MCF 10A (cell line): ENCODE measurements around the gene MAD2L2. TPM values are rescaled to one million over a fixed set of nuclear protein-coding genes. Genes with fewer than 3 reads are reported as not detected.

Experiments
- BruUV-seq: library from RNA; stranded (reverse); fragments of 400-500 nt; replicated peaks from 2 replicates; lab custom pipeline; 2021; lab: Mats Ljungman, UMichigan
- CTCF ChIA-PET: fragments of 300-600 bp; sonication (Branson Sonifier 250); formaldehyde crosslinking; extraction: SDS; loops from one replicate; lab custom pipeline; 2021; ENCODE audit warnings: antibody characterized with exemption, inconsistent platforms; lab: Yijun Ruan, JAX
- POLR2A ChIA-PET: fragments of 300-600, 350-650 bp; sonication (Branson Sonifier 250); formaldehyde crosslinking; extraction: SDS; loops from one replicate; lab custom pipeline; 2020; ENCODE audit warnings: antibody characterized with exemption, inconsistent platforms; lab: Yijun Ruan, JAX
- DNase-seq: peaks from one replicate; pipeline ENCODE4 v3.0.0-alpha.2; 2018; ENCODE audit not compliant: unreplicated experiment
- H3K27ac Mint-ChIP-seq: one replicate; pipeline ENCODE4 v1.8.0; 2022; ENCODE audit warnings: mild to moderate bottlenecking, low read depth, mixed read lengths; ENCODE audit not compliant: unreplicated experiment
- H3K27me3 Mint-ChIP-seq: one replicate; pipeline ENCODE4 v1.8.0; 2022; ENCODE audit warnings: mixed read lengths; ENCODE audit not compliant: insufficient read depth, unreplicated experiment
- H3K36me3 Mint-ChIP-seq: one replicate; pipeline ENCODE4 v1.8.0; 2022; ENCODE audit warnings: mild to moderate bottlenecking, moderate library complexity, mixed read lengths; ENCODE audit not compliant: insufficient read depth, unreplicated experiment
- H3K4me1 Mint-ChIP-seq: one replicate; pipeline ENCODE4 v1.8.0; 2022; ENCODE audit warnings: mixed read lengths; ENCODE audit not compliant: insufficient read depth, unreplicated experiment
- H3K4me3 Mint-ChIP-seq: one replicate; pipeline ENCODE4 v1.8.0; 2022; ENCODE audit warnings: mild to moderate bottlenecking, moderate library complexity, mixed read lengths; ENCODE audit not compliant: unreplicated experiment
- H3K9me3 Mint-ChIP-seq: one replicate; pipeline ENCODE4 v1.8.0; 2022; ENCODE audit warnings: mixed read lengths; ENCODE audit not compliant: unreplicated experiment
- CTCF ChIP-seq: fragments of 200-600 bp; IDR thresholded peaks from one replicate; pipeline ENCODE4 v1.8.0; 2022; ENCODE audit warnings: antibody characterized with exemption, mild to moderate bottlenecking; ENCODE audit not compliant: unreplicated experiment
- intact Hi-C: fragments of 100-400 bp; cut with micrococcal nuclease; formaldehyde crosslinking; loops from 2 replicates; pipeline ENCODE4 v1.14.1; 2022
- total RNA-seq: library from RNA; stranded (reverse); gene quantifications from 2 replicates; pipeline ENCODE4 v1.2.3, GENCODE V29; 2022

Gene MAD2L2
- total RNA-seq, 1 experiment from 2014 or later: 46.3 TPM

GRCh38 chr1:11640944-11641343 is 40.0 kb downstream of the MAD2L2 start:
- CTCF ChIA-PET: interaction anchor here (0.6 to 8.4 kb wide), 9 partner anchors 12 to 604 kb away, joined by 3 to 123 read pairs (median 4); partner anchors contain the start of gene FBXO2
- POLR2A ChIA-PET: no interaction called here
- DNase-seq: no peak
- no peak for TF ChIP-seq CTCF
- no TSS peak for BruUV-seq
- H3K4me1 Mint-ChIP-seq: no peaks in the 10 kb centered on the region
- H3K4me3 Mint-ChIP-seq: no peak overlapping the region
- no peaks in the 10 kb centered on the region for H3K27me3 Mint-ChIP-seq
- intact Hi-C loops: no loop called here
- no peaks in the 10 kb centered on the region for H3K9me3 Mint-ChIP-seq
- H3K36me3 Mint-ChIP-seq: no peaks in the 10 kb centered on the region
- H3K27ac Mint-ChIP-seq: no peak overlapping the region

- no peak for DNase-seq
- ChIA-PET CTCF (interaction anchor here (0.7 to 8.4 kb wide), 3 partner anchors 395 to 603 kb away, joined by 3 to 123 read pairs (median 4); no protein-coding TSS in a partner anchor), POLR2A (interaction anchor here (0.5 kb wide), 1 partner anchor 378 kb away, joined by 4 read pairs; the partner anchor contains the start of gene MTOR)
- Mint-ChIP-seq H3K27me3 (no peaks in the 10 kb centered on the region), H3K36me3 (no peaks in the 10 kb centered on the region), H3K9me3 (no peaks in the 10 kb centered on the region), H3K27ac (no peak overlapping the region), H3K4me3 (no peak overlapping the region), H3K4me1 (no peaks in the 10 kb centered on the region)
- TF ChIP-seq CTCF: no peak
- intact Hi-C loops: no loop called here
- no TSS peak for BruUV-seq
Observed at GRCh38 chr1:11640101-11640500, 40.8 kb downstream of the MAD2L2 start.

GRCh38 chr1:11639372-11639771 is 41.6 kb downstream of the MAD2L2 start:
- Mint-ChIP-seq H3K4me1 (no peaks in the 10 kb centered on the region), H3K4me3 (no peak overlapping the region), H3K27ac (no peak overlapping the region), H3K27me3 (no peaks in the 10 kb centered on the region), H3K9me3 (no peaks in the 10 kb centered on the region), H3K36me3 (no peaks in the 10 kb centered on the region)
- no peak for DNase-seq
- no TSS peak for BruUV-seq
- TF ChIP-seq CTCF: no peak
- intact Hi-C loops: no loop called here
- ChIA-PET CTCF (interaction anchor here (0.7 to 8.4 kb wide), 3 partner anchors 394 to 602 kb away, joined by 3 to 123 read pairs (median 15); no protein-coding TSS in a partner anchor), POLR2A (interaction anchor here (0.5 kb wide), 1 partner anchor 377 kb away, joined by 4 read pairs; the partner anchor contains the start of gene MTOR)

GRCh38 chr1:11638121-11638520 is 42.8 kb downstream of the MAD2L2 start:
- POLR2A ChIA-PET: interaction anchor here (0.5 to 1.2 kb wide), 2 partner anchors 539 to 1002 kb away, joined by 3 read pairs; partner anchors contain the start of gene EXOSC10
- CTCF ChIA-PET: interaction anchor here (0.6 to 4.7 kb wide), 4 partner anchors 180 to 601 kb away, joined by 3 to 15 read pairs (median 4); no protein-coding TSS in a partner anchor

More at GRCh38 chr1:11638121-11638520, 42.8 kb downstream of the MAD2L2 start:
- no peak for TF ChIP-seq CTCF
- Mint-ChIP-seq H3K4me3 (no peak overlapping the region), H3K9me3 (no peaks in the 10 kb centered on the region), H3K27me3 (no peaks in the 10 kb centered on the region), H3K36me3 (no peaks in the 10 kb centered on the region), H3K4me1 (no peaks in the 10 kb centered on the region), H3K27ac (no peak overlapping the region)
- BruUV-seq: no TSS peak
- intact Hi-C loops: no loop called here
- no peak for DNase-seq
